Hematopoietic multipotent progenitor cell treated with erythropoietin and hydrocortisone succinate and interleukin-3 and kit ligand, for 17 days (in vitro differentiated cells): ENCODE data around the gene MTRF1.

Experiments used
- DNase-seq: peaks from one replicate; pipeline ENCODE4 v3.0.0-alpha.2; 2015; ENCODE audit warnings: low spot score

Gene MTRF1

GRCh38 chr13:41263261-41263971 lies at the start of gene MTRF1:
Gene MTRF1, minus strand, starts transcription at chr13:41263576. Its CDS starts 2,669 bp downstream, at chr13:41260907.
- peak; percentile 79 for DNase-seq

- no peak for DNase-seq
These were observed 49.7 kb upstream of the MTRF1 start for GRCh38 chr13:41313117-41313516.

- no peak for DNase-seq
These were observed 48.8 kb upstream of the MTRF1 start for GRCh38 chr13:41312176-41312500.

DNA sequence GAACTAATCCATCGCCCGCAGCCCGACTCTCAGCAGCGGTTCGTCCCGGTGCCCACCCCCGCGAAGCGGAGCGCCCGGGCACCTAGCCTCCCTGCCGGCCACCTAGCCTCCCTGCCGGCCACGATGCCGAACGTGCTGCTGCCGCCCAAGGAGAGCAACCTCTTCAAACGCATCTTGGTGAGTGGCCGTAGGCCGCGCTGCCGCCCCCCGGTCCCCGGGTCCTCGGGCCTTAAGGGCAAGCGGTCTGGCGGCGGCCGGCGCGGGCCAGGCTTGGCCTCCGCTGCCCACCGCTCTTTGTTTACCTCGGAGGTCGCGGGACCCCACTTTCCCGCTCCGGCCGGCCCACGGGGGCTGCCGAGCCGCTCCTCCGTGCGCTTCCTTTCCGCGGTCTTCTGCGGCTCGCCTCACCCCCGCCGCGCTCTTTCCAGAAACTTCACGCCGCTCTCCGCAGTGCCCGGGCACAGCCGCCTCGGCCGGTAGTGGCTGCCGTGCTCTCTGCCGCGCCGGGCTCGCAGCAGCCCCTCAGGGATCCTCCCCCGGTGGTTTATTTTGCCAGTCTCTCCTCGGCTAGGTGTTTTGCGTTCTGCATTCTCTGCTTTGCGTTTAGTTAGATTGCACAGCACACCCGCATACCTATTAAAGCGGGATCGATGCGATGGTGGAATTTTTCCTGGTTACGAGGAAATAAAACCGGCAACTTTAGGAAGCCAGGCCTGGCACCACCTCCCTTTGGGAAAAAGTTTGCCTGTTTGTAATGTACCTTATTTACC lies 48.2 kb upstream of the MTRF1 start:
- peak; percentile 52 for DNase-seq

DNA sequence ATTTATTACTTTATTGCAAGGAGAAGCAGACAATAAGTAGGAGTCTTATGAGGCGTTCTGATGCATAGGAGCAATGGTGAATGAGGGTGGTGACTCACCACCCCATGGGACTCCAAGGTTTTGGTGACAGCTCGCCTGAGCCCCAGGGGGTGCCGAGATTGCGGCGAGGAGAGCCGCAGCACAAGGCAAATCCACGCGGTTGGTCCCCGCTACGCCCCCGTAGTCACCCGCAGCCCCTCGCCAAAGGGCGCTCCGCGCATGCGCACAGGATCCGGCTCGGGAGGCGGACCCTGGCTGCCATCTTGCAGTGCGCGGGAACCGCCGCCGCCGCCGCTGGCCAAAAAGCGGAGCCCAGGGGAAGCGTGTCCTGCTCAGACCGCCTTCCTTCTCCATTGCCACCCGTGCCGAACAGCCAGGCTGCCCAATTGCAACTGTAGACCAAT lies 47.6 kb upstream of the MTRF1 start, which contains the start of gene NAA16:
NAA16 (plus strand) TSS at position 305 of the 443 bp plus-strand sequence. CDS start 262 bp downstream, outside the sequence.
- peak; percentile 83 for DNase-seq

- no peak for DNase-seq
These were observed 44.7 kb upstream of the MTRF1 start for GRCh38 chr13:41307884-41308640.

- no peak for DNase-seq
These were observed 43.1 kb upstream of the MTRF1 start for GRCh38 chr13:41306271-41307145.

DNA sequence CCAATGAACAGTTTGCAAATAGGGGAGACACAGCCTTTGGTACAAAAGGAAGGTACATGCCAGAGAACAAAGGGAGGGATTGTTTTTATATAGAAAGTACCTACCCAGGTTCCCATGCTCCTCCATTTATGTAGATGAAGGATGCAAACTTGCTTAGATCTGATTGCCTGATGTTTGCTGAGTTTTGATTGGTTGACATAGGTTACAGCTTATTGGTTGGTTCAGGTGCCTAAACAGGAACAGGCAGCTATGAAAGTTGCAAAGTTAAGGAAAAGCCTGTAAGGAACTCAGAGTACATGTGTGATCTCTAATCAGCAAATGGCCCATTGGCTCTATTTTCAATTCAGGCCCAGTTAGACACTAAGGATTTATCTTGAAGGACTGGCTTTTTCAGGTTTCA lies 41.2 kb upstream of the MTRF1 start:
- DNase-seq = no peak

DNA sequence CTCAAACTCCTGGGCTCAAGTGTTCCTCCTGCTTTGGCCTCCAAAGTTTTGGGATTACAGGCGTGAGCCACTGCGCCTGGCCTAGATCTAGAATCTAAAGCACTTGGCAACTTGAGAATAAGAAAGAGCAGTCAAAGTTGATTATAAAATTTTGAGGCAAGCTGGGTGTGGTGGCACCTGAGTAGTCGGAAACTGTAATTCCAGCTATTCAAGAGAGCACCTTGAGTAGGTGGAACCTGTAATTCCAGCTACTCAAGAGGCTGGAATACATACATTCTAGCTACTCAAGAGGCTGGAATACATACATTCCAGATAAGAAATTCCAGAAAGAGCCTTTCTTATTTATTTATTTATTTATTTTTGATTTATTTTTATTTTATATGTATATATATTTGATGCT lies 39.4 kb upstream of the MTRF1 start:
- no peak for DNase-seq

DNA sequence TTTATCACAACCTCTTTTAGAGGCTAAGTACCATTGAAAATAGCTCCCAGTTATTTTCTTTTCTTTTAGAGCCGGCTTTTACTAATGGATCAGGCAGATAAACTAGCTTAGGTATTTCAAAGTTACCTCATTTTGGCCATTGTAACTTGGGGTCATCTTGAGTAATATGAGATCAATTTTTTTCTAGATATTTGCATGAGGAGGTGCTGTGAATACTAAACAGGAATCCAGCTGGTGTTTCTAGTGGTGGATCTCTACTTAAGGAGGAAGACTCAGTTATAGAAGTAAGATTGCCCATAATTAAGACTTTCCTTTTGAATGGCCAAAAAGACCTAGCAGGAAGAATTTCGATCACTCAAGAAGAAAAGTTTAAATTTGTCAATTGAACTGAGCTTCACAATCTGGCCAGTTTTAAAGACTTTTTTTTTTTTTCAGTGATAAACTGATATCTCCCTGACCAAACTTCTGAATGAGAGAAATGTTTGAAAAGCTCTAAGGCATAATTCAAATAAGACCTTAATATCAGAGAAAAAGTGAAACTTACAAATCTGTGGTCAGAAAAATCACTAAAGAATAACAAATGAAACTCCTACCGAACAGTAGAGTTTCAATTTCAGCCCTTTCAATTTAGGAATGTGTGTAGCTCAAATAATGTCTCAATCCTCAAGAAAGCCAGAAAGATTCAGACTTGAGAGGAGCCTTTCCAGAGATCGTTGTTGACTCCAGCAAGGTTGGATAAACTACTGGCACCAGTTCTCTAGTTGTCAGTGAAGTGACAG lies 36.1 kb upstream of the MTRF1 start:
- DNase-seq = no peak

GRCh38 chr13:41296879-41297646 lies 33.7 kb upstream of the MTRF1 start:
- DNase-seq = no peak

DNA sequence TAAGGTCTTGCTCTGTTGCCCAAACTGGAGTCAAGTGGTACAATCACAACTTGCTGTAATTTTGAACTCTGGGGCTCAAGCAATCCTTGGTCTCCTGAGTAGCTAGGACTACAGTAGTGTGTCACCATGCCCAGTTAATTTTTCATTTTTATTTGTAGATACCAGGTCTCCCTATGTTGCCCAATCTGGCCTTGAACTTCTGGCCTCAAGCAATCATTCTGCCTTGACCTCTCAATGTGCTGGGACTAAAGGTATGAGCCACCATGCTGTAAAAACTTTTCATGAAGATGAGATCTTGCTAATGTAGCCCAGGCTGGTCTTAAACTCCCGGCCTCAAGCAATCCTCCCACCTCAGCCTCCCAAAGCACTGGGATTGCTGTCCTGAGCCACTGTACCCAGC lies 32.6 kb upstream of the MTRF1 start:
- no peak for DNase-seq

DNA sequence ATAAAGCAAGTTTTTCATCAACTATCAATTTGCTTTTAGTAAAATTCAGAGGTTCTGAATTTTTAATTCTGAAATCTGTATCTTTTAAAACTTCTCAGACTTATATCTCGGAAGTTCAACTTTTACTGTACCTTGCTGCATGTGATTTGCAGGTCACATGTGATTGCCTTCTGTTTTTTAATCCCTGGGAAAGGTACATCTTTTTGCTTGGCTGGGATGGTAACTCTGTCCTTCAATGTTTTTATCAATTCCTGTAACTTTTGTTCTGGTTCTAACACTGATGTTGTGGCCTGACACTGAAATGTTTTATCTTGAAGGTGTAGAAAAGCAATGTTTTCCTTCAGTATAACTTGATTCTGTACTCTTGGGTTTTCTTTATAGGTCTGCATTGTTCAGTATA lies 31.5 kb upstream of the MTRF1 start:
- DNase-seq = no peak

- DNase-seq = no peak
These were observed 29.9 kb upstream of the MTRF1 start for GRCh38 chr13:41293272-41293671.

DNA sequence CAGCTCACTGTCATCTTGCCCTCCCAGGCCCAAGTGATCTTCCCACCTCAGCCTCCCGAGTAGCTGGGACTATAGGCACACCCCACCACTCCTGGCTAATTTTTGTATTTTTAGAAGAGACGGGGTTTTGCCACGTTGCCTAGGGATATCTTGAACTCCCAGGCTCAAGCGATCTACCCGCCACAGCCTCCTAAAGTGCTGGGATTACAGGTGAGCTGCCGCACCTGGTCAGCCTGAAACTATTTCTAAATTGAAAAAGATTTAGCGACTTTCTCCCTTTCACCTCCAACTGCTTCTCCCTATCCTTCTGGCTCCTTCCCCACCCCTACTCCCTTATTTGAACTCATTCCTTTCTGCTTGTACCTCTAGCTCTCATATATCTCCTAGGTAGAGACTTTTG lies 27.9 kb upstream of the MTRF1 start:
- no peak for DNase-seq

DNA sequence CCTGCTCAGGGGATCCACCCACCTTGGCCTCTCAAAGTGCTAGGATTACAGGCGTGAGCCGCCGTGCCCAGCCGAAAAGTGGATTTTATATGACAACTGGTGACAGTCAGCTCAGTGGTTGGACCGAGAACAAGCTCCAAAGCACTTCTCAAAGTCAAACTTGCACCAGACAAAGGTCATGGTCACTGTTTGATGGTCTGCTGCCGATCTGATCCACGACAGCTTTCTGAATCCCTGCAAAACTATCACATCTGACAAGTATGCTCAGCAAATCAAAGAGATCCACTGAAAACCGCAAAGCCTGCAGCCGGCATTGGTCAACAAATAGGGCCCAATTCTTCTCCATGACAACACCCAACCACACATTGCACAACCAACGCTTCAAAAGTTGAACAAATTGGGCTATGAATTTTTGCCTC lies 26.1 kb upstream of the MTRF1 start:
- no peak for DNase-seq

DNA sequence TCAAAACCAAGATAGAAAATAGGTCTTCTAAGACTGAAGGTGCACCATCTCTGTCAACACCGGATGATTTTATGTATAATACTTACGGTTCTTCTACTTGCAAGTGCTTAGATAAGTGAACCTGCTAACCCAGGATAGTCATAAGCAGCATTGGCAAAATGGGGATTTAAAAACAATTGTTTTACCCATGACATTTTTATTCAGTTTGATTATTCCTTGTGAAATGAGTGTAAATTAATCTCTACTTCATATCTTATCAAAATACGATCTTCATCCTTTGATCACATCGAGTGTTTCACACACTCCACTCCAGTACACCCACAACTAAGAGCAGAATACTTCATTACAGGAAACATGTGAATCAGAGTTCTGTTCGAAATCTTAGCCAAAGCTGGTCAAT lies 23.0 kb upstream of the MTRF1 start:
- no peak for DNase-seq

GRCh38 chr13:41284512-41285288 lies 21.3 kb upstream of the MTRF1 start:
- DNase-seq = no peak

GRCh38 chr13:41282129-41282571 lies 18.8 kb upstream of the MTRF1 start:
- DNase-seq = no peak
